Fibroblast of skin of abdomen (primary cell): ENCODE measurements around the gene RBMS3.

Experiments
- DNase-seq: peaks from one replicate; pipeline ENCODE4 v3.0.0-alpha.2; 2013

RBMS3 gene

GRCh38 chr3:29751647-29752314 is 470.9 kb downstream of the RBMS3 start:
- no peak for DNase-seq

DNA sequence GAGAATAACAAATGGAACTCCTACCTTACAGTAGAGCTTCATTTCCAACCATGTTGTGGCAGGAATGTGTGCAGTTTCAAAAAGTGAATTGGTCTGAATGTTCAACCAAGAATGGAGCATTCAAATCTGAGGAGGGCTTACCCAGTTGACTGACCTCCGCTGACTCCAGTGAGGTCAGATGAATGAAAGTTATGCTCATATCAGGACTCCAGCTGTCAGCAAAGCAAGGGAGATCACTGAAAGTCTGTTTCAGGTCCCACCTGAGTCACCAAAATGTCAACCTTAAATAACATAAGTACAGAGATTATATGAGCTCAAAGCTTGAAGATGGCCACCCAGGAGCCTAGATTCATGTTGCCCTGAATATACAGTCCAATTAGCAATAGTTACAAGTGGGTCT is 473.5 kb downstream of the RBMS3 start:
- DNase-seq: no peak

- DNase-seq: no peak
These were observed 474.5 kb downstream of the RBMS3 start for GRCh38 chr3:29755416-29755815.

GRCh38 chr3:29757054-29757777 is 476.3 kb downstream of the RBMS3 start:
- DNase-seq: peak; percentile 52

DNA sequence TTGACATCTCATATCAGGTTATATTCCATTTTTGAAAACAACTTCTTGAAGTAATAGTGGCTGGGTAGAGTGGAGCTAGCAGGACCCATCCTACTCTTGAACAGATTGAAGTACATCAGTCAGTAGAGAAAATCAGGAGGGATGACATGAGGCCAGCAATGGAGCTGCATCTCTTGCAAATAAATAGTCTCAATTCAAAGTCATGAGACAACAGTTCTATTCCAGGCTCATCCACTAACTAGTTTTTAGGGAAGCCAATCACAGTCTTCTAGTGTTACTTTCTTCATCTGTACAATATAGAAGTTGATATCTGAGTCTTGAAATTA is 477.2 kb downstream of the RBMS3 start:
- no peak for DNase-seq

- peak; percentile 88 for DNase-seq
These were observed 477.8 kb downstream of the RBMS3 start for GRCh38 chr3:29758434-29759322.

GRCh38 chr3:29759411-29760225 is 478.7 kb downstream of the RBMS3 start:
- peak; percentile 19 for DNase-seq

GRCh38 chr3:29760226-29760685 is 479.4 kb downstream of the RBMS3 start:
- no peak for DNase-seq

- no peak for DNase-seq
These were observed 480.6 kb downstream of the RBMS3 start for GRCh38 chr3:29761517-29761916.

- peak; percentile 23 for DNase-seq
These were observed 482.2 kb downstream of the RBMS3 start for GRCh38 chr3:29763115-29763514.

DNA sequence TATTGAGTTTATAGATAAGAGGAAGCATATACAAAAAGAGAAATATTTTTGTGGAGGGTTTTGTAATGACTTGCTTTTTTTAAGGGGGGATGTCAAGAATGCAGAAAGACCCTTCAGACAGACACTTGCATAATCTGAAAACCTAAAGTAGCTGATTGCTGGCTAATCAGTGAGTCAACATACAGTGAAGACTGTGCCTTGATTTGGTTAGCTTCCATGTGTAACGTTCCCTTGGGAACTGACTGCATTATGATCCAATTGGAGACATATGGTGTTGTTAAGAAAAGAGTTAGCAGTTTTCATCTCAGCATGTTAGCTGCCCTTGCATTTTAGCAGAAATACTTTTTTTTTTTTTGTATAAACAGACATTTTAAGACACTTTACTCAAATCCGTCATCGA is 483.2 kb downstream of the RBMS3 start:
- peak; percentile 93 for DNase-seq

- DNase-seq: peak; percentile 92
These were observed 483.9 kb downstream of the RBMS3 start for GRCh38 chr3:29764603-29765254.

GRCh38 chr3:29771602-29772001 is 490.7 kb downstream of the RBMS3 start:
- DNase-seq: no peak

DNA sequence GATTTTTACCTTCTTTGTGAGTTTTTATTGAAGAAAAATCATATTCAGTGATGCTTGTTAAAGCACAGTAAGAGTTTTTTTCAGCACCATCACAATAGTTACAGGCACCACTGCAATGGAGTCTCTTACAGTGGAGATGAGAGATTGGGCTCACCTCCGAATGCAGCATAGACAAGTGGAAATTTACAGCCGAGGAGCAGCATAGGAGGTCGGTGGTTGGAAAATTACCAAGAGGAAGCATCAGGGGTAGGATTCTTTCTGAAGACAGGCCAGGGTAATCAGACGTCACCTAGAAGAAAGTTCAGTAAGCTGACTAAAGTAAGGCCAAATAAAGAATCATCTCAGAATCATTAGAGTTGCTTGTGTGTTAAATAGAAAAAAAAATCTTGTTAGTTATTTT is 491.6 kb downstream of the RBMS3 start:
- DNase-seq: no peak

DNA sequence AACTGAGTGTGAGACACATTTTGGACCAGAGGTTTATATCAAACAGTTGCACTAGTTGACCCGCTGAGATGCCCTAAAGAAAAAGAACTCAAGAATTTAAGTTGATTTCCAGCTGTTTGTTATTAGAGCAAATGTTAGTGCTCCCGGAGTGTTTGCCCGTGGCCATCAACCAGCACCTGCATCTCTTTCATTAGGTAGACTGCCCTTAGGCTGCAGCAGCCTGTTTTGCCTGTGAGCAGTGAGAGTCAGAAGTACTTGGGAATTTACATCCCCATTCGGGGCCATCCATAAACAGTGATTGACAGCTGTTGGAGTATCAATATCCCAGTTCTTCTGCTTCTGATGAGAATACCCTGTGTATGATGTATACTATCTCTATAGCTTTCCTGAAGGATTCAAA is 492.6 kb downstream of the RBMS3 start:
- no peak for DNase-seq

DNA sequence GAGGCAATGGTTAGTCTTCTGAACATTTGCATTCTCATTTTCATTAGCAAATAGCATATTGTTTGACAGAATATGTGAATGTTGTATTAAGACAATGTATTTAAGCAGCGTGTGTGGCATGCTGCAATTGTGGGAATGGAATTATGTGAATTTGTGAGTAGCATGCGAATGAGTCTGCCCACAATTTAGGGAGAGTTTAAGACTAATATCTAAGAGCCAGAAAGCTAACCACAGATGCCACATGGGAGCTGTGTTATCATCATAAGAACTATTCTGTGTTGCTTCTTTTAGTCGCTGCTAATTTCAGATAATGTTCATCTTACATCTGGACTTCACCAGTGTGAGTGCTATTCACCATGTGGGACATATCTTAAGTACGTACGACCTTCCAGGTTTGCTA is 494.5 kb downstream of the RBMS3 start:
- peak; percentile 68 for DNase-seq

DNA sequence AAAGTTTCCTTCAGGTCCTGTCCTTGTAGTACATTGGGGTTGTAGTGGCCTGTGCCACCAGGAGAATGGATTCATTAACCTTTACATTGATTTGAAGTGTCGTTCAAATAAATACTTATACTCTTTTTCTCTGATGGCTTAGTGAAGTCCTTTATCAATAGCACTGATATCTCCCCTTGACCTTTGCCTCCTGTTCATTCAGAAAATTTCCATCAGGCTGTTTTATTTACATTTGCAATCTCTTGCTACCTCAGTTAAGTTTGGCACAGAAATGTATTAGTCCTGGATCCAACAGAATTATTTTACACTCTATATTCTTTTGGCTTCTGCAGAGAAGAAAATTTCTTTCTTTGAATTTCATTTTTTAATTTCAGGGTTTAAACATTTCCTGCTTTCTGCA is 497.0 kb downstream of the RBMS3 start:
- DNase-seq: no peak

DNA sequence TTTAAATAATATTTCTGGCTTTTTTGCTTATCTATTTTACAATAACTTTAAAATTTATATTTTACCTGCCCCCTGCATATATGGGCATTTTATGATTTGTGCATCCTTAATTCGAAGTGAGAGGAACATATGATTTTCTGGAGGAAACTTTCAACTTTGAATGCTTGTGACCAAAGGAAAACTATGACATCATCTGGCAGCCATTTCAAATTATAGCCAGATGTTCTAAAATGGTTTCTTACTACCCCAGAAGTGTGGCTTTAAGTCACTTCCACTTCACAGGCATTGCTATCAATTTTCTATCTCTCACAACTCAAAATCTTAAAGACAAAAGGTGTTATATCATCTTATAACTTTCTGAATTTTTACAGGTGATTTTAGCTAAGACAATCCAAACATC is 508.8 kb downstream of the RBMS3 start:
- DNase-seq: peak; percentile 33

DNA sequence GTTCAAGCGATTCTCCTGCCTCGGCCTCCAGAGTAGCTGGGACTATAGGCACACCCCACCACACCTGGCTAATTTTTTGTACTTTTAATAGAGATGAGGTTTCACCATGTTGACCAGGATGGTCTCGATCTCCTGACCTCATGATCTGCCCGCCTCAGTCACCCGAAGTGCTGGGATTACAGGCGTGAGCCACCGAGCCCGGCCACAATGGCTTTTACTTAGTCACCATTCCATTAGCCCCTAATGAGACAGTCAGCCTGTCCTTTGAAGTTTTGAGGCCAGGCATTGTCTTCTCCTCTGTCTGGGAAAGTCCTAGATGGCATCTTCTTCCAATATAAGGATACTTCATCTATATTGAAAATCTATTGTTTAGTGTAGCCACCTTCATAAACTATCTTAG is 515.9 kb downstream of the RBMS3 start:
- DNase-seq: no peak

DNA sequence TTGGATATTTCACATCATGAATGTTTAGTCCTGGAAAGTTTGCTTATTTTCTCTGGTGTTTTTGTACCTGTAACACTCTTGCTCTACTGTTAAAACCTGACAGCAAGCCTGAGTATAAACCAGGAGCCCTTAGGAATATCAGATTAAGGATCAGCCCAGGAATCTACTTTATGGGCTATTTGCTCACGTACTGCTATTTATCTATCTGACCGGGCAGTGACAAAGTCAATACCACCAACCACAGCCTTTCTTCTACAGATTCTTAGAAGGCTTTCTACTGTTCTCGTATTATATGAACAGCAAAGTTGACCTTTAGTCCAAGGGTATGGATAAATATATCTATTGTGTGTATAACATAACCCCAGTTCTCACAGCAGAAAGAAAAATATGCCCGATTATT is 521.2 kb downstream of the RBMS3 start:
- no peak for DNase-seq

DNA sequence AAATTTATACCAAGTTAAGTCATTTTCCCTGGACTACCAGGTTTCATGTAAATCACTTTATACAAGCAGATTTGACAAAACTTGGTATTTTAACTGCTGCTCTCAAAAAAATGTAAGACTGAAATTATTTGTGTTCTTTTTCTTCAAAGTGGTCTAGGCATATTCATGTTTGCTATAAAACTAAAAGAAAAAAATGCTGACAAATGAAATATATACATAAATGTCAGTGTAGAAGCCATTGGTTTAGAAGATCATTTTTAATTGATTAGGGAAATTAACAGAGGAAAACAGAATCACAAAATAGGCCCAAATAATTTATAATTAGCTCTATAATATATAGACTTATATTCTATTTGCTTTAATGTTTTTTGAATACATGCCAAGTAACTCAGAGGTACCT is 523.2 kb downstream of the RBMS3 start:
- no peak for DNase-seq

GRCh38 chr3:29805757-29806156 is 524.9 kb downstream of the RBMS3 start:
- DNase-seq: peak; percentile 36
